ENCODE data around the gene VPS72.
A peak's percentile ranks its signal among the peaks of the same experiment; 100 is the strongest.
"Not testable (repeated sequence)": the region's sequence is repeated elsewhere in the genome, so short reads cannot be mapped to it uniquely, and the experiment has no call there.

The VPS72 gene

GRCh38 chr1:151198254-151199127 lies 8.5 kb upstream of the VPS72 start, which contains the start of gene PIP5K1A:
PIP5K1A (plus strand) TSS chr1:151198552; CDS start chr1:151198997, 445 bp downstream.
- H3K9ac ChIP-seq (ENCODE audit: low read depth, low read length) = peak within 1 kb of the TSS; percentile 82
- H3K4me3 ChIP-seq (ENCODE audit: low read depth, low read length) = peak within 1 kb of the TSS; percentile 88
- no peaks in the 10 kb centered on the region for H3K4me1 ChIP-seq (ENCODE audit: control insufficient read depth, insufficient read depth, low read length)
- H3K36me3 ChIP-seq (ENCODE audit: control insufficient read depth, insufficient read depth, low read length) = peaks cover 8% of the 10 kb centered on the region
- H3K9me3 ChIP-seq (ENCODE audit: control insufficient read depth, insufficient read depth, low read length) = no peaks in the 10 kb centered on the region
- H3K27me3 ChIP-seq (ENCODE audit: control insufficient read depth, insufficient read depth, low read length) = no peaks in the 10 kb centered on the region

DNA sequence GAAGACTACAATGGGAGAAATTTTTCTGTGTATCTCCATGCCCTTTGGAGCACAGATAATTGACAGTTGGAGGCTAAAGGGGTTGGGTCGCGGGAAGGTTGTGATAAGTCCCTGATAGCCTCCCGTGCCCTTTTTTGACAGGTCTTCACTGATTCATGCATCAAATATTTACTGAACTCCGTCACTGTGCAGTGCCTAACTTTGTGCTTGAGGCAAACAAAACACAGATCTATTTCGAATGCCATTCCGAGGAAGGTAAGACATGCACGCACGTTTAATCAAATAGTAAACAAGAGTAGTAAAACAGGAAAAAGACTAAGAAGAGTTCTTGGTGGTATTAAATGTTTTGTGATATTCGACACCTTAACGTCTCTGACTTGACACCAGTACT lies 7.9 kb upstream of the VPS72 start:
- no peaks in the 10 kb centered on the region for H3K9me3 ChIP-seq (ENCODE audit: control insufficient read depth, insufficient read depth, low read length)
- peaks cover 2% of the 10 kb centered on the region for H3K36me3 ChIP-seq (ENCODE audit: control insufficient read depth, insufficient read depth, low read length)
- no peaks in the 10 kb centered on the region for H3K4me1 ChIP-seq (ENCODE audit: control insufficient read depth, insufficient read depth, low read length)
- H3K9ac ChIP-seq (ENCODE audit: low read depth, low read length) = no peak overlapping the region
- H3K27me3 ChIP-seq (ENCODE audit: control insufficient read depth, insufficient read depth, low read length) = no peaks in the 10 kb centered on the region
- peak overlapping the region; percentile 88 for H3K4me3 ChIP-seq (ENCODE audit: low read depth, low read length)

DNA sequence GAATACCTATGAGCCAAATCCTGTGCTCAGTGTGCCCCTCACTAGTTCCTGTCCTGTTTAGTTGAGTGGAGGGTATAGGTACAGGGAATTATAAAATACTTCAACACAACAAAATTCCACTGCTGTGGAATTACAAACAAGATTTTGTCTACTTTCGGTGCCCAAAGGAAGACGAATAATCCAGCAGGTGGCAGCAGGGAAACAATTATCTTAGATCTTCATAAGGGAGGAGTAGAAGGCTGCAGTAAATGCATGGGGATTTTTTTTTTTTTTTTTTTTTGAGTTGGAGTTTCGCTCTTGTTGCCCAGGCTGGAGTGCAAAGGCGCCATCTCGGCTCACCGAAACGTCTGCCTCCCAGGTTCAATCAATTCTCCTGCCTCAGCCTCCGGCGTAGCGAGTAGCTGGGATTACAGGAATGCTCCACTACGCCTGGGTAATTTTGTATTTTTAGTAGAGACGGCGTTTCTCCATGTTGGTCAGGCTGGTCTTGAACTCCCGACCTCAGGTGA lies 6.3 kb upstream of the VPS72 start:
- H3K36me3 ChIP-seq (ENCODE audit: control insufficient read depth, insufficient read depth, low read length) = no peaks in the 10 kb centered on the region
- no peak overlapping the region for H3K4me3 ChIP-seq (ENCODE audit: low read depth, low read length)
- H3K27me3 ChIP-seq (ENCODE audit: control insufficient read depth, insufficient read depth, low read length) = no peaks in the 10 kb centered on the region
- H3K9me3 ChIP-seq (ENCODE audit: control insufficient read depth, insufficient read depth, low read length) = no peaks in the 10 kb centered on the region
- H3K4me1 ChIP-seq (ENCODE audit: control insufficient read depth, insufficient read depth, low read length) = no peaks in the 10 kb centered on the region
- no peak overlapping the region for H3K9ac ChIP-seq (ENCODE audit: low read depth, low read length)

GRCh38 chr1:151194894-151195594 lies 5.0 kb upstream of the VPS72 start:
- H3K9me3 ChIP-seq (ENCODE audit: control insufficient read depth, insufficient read depth, low read length); H3K27me3 ChIP-seq (ENCODE audit: control insufficient read depth, insufficient read depth, low read length); H3K36me3 ChIP-seq (ENCODE audit: control insufficient read depth, insufficient read depth, low read length); H3K9ac ChIP-seq (ENCODE audit: low read depth, low read length); H3K4me3 ChIP-seq (ENCODE audit: low read depth, low read length); H3K4me1 ChIP-seq (ENCODE audit: control insufficient read depth, insufficient read depth, low read length): not testable (repeated sequence)

GRCh38 chr1:151193856-151194255 lies 3.9 kb upstream of the VPS72 start:
- no peaks in the 10 kb centered on the region for H3K27me3 ChIP-seq (ENCODE audit: control insufficient read depth, insufficient read depth, low read length)
- no peaks in the 10 kb centered on the region for H3K36me3 ChIP-seq (ENCODE audit: control insufficient read depth, insufficient read depth, low read length)
- H3K4me1 ChIP-seq (ENCODE audit: control insufficient read depth, insufficient read depth, low read length) = no peaks in the 10 kb centered on the region
- H3K9me3 ChIP-seq (ENCODE audit: control insufficient read depth, insufficient read depth, low read length) = no peaks in the 10 kb centered on the region
- H3K4me3 ChIP-seq (ENCODE audit: low read depth, low read length) = no peak overlapping the region
- no peak overlapping the region for H3K9ac ChIP-seq (ENCODE audit: low read depth, low read length)

- H3K36me3 ChIP-seq (ENCODE audit: control insufficient read depth, insufficient read depth, low read length) = no peaks in the 10 kb centered on the region
- H3K27me3 ChIP-seq (ENCODE audit: control insufficient read depth, insufficient read depth, low read length) = no peaks in the 10 kb centered on the region
- no peaks in the 10 kb centered on the region for H3K4me1 ChIP-seq (ENCODE audit: control insufficient read depth, insufficient read depth, low read length)
- no peaks in the 10 kb centered on the region for H3K9me3 ChIP-seq (ENCODE audit: control insufficient read depth, insufficient read depth, low read length)
- no peak overlapping the region for H3K4me3 ChIP-seq (ENCODE audit: low read depth, low read length)
- no peak overlapping the region for H3K9ac ChIP-seq (ENCODE audit: low read depth, low read length)
Measured at GRCh38 chr1:151193304-151193703, 3.3 kb upstream of the VPS72 start.

DNA sequence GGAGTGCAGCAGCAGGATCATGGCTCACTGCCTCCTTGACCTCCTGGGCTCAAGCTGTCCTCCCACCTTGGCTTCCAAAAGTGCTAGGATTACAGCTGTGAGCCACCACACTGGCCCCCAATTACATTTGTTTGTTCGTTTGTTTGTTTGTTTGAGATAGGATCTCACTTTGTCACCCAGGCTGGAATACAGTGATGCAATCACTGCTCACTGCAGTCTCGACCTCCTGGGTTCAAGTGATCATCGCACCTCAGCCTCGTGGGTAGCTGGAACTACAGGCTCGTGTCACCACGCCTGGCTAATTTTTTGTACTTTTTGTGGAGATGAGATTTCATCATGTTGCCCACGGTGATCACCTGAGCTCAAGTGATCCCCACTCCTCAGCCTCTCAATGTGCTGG lies 2.0 kb upstream of the VPS72 start:
- H3K9me3 ChIP-seq (ENCODE audit: control insufficient read depth, insufficient read depth, low read length) = no peaks in the 10 kb centered on the region
- no peaks in the 10 kb centered on the region for H3K36me3 ChIP-seq (ENCODE audit: control insufficient read depth, insufficient read depth, low read length)
- H3K4me1 ChIP-seq (ENCODE audit: control insufficient read depth, insufficient read depth, low read length) = no peaks in the 10 kb centered on the region

DNA sequence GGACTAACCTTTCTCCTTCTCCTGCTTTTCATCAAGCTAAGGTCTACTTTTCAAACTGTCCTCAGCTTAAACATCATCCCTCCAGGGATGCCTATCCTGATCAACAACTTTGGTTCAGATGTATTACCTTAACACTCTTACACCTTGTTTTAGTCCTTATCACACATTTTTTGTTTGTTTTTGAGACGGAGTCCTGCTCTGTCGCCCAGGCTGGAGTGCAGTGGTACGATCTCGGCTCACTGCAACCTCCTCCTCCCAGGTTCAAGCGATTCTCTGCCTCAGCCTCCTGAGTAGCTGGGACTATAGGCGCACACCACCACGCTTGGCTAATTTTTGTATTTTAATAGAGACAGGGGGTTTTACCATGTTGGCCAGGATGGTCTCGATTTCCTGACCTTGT lies 1.3 kb downstream of the VPS72 start:
- H3K9ac ChIP-seq (ENCODE audit: low read depth, low read length); H3K9me3 ChIP-seq (ENCODE audit: control insufficient read depth, insufficient read depth, low read length); H3K36me3 ChIP-seq (ENCODE audit: control insufficient read depth, insufficient read depth, low read length); H3K27me3 ChIP-seq (ENCODE audit: control insufficient read depth, insufficient read depth, low read length); H3K4me1 ChIP-seq (ENCODE audit: control insufficient read depth, insufficient read depth, low read length): not testable (repeated sequence)
- H3K4me3 ChIP-seq (ENCODE audit: low read depth, low read length) = peak overlapping the region; percentile 80

More for the DNA sequence above, 2.0 kb upstream of the VPS72 start:
- H3K27me3 ChIP-seq (ENCODE audit: control insufficient read depth, insufficient read depth, low read length) = no peaks in the 10 kb centered on the region
- H3K9ac ChIP-seq (ENCODE audit: low read depth, low read length) = no peak overlapping the region
- H3K4me3 ChIP-seq (ENCODE audit: low read depth, low read length) = no peak overlapping the region

DNA sequence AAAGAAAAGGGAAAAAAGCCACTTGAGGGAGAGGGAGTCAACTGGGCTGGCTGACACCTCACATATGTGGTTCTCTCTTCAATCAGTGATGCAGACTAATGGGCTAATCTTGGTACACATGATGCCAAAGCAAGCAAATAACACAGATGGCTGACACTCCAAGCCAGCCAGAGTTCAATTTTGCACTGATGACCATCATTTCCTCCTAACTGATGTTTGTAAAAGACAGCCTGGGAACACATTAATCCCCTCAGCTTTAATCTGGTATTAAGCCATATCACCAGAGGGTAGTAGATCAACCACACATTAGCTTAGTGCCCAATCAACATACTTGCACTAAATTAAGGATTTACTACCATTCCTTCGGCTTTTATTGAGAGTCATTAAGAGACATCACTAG lies 2.8 kb downstream of the VPS72 start:
- Histone ChIP-seq H3K36me3 (ENCODE audit: control insufficient read depth, insufficient read depth, low read length) (peaks cover 17% of the 10 kb centered on the region), H3K27me3 (ENCODE audit: control insufficient read depth, insufficient read depth, low read length) (no peaks in the 10 kb centered on the region), H3K9me3 (ENCODE audit: control insufficient read depth, insufficient read depth, low read length) (no peaks in the 10 kb centered on the region), H3K4me3 (ENCODE audit: low read depth, low read length) (no peak overlapping the region), H3K4me1 (ENCODE audit: control insufficient read depth, insufficient read depth, low read length) (no peaks in the 10 kb centered on the region), H3K9ac (ENCODE audit: low read depth, low read length) (no peak overlapping the region)

GRCh38 chr1:151184211-151184610 lies 5.8 kb downstream of the VPS72 start:
- Histone ChIP-seq H3K4me1 (ENCODE audit: control insufficient read depth, insufficient read depth, low read length) (no peaks in the 10 kb centered on the region), H3K36me3 (ENCODE audit: control insufficient read depth, insufficient read depth, low read length) (peaks cover 21% of the 10 kb centered on the region), H3K4me3 (ENCODE audit: low read depth, low read length) (no peak overlapping the region), H3K9ac (ENCODE audit: low read depth, low read length) (no peak overlapping the region), H3K9me3 (ENCODE audit: control insufficient read depth, insufficient read depth, low read length) (no peaks in the 10 kb centered on the region), H3K27me3 (ENCODE audit: control insufficient read depth, insufficient read depth, low read length) (no peaks in the 10 kb centered on the region)

DNA sequence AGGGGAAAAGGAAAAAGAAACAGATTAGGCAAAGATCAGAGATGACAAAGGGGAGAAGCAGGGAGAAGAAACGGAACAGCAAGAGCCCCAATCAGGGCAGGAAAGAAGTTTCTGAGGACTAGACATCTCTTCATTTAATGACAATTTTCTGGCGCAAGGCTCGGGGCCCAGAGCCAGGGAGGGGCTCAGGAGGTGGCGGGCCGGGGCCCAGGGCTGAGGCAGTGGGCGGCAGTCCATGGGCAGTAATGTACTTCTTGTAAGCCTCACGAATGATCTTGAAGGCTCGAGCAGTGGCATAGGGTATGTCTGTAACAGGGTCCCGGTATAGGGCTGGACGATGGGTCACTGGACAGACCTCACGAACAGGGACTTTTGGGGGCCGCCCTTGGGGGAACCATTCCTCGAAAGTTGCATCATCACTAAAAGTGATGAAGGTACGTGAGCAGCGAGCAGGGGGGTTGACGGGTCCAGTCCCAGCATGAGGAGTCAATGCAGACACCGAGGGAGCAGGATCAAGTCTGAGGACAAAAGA lies 13.4 kb downstream of the VPS72 start:
- no peaks in the 10 kb centered on the region for H3K27me3 ChIP-seq (ENCODE audit: control insufficient read depth, insufficient read depth, low read length)
- H3K9ac ChIP-seq (ENCODE audit: low read depth, low read length) = no peak overlapping the region
- no peaks in the 10 kb centered on the region for H3K9me3 ChIP-seq (ENCODE audit: control insufficient read depth, insufficient read depth, low read length)
- no peaks in the 10 kb centered on the region for H3K4me1 ChIP-seq (ENCODE audit: control insufficient read depth, insufficient read depth, low read length)
- no peak overlapping the region for H3K4me3 ChIP-seq (ENCODE audit: low read depth, low read length)
- H3K36me3 ChIP-seq (ENCODE audit: control insufficient read depth, insufficient read depth, low read length) = peaks cover 23% of the 10 kb centered on the region

Measured in iPS-15b (cell line).